ENCODE data around the gene COMMD6. TPM values are rescaled to one million over a fixed set of nuclear protein-coding genes. Genes with fewer than 3 reads are reported as not detected.

COMMD6 gene
- polyA plus RNA-seq, 5 donors, result 250 to 303 (median 281) TPM

DNA sequence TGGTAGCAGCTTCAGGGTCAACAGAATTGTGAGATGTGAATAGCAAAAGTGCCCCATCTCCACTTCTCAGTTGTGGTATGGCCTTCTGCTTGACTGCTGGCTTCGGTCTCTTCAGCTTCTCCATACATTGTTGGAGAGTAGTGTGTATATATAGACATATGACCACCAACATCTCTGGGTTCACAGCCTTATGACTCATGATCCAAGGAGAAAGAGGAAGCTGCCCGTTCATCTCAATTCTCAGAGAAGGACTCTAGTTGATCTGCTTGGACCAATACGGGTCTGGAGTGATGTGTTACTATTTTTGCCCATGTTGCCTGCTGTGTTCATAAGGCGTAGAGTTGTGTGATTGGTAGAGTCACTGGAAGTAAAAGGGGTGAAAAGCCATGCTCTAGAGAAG, 3.6 kb upstream of the COMMD6 start:
- DNase-seq, result no peak

DNA sequence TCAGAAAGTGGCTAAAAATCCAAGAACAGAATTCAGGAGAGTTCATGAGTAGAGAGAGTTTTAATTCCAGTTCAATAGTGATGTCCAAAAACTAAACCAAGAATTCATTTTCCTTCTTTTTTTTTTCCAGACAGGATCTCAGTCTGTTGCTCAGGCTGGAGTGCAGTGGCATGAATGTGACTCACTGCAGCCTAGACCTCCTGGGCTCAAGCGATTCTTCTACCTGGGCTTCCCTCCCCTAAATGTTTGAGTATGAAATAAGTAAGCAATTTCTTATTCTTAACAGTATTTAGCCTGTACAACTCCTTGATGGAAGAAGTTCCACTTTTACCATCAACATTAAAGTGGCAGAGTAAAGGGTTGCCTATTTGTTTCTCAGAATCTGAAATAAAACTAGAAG, 3.8 kb downstream of the COMMD6 start:
- DNase-seq, result no peak

DNA sequence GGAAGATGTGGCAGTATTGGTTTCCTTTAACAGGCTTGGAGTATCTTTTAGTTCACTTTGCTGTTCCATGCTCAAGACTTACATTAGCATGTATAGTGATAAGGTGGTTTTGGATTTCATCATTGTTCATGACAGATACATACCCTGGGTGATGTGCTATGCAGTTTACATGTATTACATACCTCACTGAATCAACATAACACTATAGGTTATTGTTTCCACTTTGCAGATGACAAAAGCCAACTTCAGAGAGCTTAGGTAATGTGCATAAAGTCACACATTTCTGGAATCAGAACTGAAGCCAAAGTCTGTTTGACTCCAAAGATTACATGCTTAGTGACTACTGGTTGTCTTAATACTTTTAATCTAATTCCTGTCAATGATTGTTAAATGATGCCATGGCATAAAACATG, 7.1 kb downstream of the COMMD6 start:
- no peak for DNase-seq

DNA sequence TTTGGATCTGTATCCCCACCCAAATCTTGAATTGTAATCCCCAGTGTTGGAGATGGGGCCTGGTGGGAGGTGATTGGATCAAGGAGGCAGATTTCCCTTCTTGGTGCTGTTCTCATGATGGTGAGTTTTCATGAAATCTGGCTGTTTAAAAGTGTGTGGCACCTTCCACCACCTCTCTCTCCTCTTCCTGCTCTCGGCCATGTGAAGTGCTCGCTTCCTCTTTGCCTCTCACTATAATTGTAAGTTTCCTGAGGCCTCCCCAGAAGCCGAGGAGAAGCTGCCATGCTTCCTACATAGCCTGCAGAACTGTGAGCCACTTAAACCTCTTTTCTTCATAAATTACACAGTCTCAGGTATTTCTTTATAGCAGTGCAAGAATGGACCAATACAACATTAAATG, 15.7 kb downstream of the COMMD6 start:
- no peak for DNase-seq

DNA sequence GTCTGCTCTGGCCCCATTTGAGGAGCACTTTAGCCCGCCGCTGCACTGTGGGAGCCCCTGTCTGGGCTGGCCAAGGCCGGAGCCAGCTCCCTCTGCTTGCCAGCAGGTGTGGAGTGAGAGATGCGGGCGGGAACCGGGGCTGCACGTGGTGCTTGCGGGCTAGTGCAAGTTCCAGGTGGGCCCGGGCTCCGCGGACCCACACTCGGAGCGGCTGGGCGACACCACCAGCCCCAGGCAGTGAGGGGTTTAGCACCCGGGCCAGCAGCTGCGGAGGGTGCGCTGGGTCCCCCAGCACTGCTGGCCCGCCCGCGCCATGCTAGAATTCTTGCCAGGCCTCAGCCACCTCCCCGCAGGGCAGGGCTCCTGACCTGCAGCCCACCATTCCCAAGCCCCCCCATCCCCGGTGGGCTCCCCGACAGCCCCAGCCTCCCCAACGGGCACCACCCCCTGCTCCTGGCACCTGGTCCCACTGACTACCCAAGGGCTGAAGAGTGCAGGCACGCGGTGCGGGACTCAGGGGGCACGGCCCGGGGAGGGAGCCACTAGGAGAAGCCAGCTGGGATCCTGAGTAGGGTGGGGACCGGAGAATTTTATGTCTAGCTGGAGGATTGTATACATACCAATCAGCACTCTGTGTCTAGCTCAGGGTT, 19.1 kb downstream of the COMMD6 start:
- no peak for DNase-seq

GRCh38 chr13:75514080-75514995, 23.3 kb downstream of the COMMD6 start:
- DNase-seq, result no peak

GRCh38 chr13:75513271-75513670, 24.4 kb downstream of the COMMD6 start:
- no peak for DNase-seq

DNA sequence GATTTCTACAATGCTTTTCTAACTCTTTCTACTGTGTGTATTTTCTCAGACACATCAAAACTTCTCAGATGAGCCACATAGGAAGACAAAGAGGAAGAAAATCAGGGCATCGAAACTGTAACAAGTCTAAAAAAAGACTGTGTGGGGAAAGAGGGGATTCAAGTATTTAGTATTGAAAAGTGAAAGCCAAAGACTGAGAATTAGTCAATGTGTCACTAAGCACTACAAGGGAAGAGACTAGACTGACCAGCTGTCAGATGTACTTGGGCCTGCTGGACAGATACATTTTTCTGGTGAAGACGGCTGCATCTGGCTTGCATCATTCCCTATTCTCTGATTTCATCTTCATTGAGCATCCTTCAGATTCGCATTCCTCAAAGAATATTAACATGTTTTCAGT, 25.4 kb downstream of the COMMD6 start:
- no peak for DNase-seq

GRCh38 chr13:75511051-75511625, 26.5 kb downstream of the COMMD6 start:
- DNase-seq, result no peak

DNA sequence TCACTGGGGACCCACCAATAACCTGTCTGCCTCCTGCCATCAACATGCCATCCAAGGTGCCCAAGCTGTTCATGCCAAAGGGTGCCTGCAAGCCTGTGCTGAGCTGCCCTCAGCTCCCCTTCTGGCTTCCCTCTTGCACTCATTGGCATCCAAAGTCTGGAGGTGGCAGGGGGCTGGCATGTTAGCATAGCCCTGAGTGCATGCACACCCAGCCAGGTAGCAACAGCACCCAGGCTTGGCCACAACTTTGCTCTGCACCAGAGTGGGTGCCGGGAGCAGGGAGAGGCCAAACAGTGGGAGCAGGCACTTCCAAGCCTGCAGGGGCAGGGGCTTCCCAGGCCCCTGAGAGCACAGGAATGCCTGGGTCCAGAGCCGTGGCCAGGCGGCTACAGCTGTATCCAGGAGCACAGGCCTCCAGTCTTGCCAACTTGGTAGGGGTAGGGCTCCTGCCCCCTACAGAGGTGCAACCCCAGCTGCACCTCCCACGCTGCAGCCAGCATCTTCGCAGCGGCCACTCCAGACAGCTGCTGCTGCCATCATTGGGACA, 29.6 kb downstream of the COMMD6 start:
- no peak for DNase-seq

DNA sequence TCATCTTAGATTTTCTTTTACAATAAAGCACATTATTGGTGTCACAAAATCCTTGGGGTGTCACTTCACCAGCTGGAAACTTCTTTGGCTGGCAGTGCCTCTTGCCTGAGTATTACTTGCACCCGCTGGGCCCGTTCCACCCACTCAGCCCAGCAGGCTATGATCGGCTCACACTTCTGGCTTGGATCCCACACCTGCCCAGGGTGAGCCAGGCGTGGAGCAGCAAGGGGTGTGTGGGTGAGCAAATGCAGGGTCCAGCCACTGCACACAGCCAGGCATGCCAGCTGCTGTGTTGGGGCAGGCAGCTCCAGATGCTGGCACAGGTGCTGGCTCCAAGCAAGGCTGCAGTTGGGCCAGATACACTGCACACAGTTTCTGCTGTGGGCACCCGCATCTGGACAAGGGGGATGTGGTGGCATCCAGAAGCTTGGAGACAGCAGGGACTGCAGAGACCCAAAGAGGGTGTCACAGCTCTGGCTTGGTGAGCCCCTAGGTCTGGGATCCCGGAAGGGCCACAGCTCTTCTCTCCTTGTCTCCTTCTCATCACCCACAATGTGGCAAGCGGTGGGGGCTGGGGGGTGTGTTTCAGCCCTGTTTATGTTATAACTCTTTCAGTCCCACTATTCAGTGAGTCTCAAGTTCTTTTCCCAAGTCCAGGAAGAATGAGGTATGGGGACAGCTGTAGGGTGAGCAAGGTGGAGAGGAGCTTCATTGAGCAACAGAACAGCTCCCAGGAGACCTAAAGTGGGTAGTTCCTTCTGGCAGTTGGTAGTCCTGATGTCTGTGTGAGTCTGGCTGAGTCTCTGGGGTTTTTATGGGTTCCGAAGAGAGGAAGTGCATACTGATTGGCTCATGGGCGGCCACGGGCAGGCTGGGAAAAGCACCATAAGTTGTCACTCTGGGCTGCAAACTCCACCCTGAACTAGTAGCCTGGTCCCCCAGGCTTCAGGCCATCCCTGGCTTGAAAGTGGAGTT, 30.3 kb downstream of the COMMD6 start:
- no peak for DNase-seq

DNA sequence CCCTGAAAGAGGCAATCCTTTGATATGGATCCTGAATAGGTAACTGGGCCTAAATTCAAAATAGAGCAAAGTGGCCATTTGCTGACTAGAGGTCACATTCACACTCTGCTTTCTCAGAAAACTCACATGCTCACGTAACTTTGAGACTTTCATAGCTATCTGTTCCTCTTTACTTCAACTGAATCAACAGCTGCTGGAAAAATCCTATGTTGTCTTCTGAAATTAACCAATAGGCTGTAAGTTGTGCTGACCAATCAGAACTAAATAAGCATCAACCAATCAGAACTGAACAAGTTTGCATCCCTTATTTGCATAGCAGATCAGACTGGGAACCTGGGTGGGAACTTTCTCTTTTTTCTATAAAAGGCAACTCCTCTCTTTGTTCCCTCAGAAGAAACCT, 31.6 kb downstream of the COMMD6 start:
- no peak for DNase-seq

DNA sequence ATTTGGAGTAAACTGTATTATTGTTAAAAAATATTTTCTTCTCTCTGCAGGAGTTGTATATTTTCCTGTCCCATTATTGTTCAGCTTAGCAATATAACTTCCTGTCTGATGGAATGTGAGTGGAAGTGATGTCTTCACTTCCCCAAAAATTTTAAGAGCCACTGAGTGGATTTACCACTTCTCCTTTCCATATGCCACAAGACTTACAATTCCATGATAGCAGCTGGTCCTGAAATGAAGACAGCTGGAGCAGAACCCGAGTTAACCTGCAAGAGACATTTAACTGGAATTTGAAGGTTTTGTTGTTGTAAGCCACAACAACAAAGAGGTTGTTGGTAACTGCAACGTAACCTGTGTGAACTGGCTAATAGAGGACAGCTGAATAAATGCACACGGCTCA, 32.3 kb downstream of the COMMD6 start:
- DNase-seq, result no peak

GRCh38 chr13:75495938-75496337, 41.7 kb downstream of the COMMD6 start:
- DNase-seq, result no peak

GRCh38 chr13:75494491-75494890, 43.1 kb downstream of the COMMD6 start:
- DNase-seq, result no peak

DNA sequence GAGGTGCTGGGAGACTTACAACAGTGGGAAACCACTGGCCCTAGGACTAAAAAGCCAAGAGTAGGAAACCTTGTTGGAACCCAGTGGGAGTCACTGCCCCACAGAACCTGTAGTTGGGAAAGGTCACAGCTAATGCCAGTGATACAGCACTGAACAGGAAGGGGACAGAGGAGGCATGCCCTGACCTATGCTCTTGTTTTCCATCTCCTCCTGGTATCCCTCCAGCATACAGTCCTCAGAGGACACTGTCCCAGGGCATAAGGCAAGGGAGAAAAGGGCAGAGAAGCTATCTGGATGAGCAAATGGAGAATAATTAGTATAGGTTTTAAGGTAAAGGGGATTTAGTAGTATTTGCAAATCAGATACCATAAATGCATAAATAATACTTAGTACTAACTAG, 44.5 kb downstream of the COMMD6 start:
- no peak for DNase-seq

DNA sequence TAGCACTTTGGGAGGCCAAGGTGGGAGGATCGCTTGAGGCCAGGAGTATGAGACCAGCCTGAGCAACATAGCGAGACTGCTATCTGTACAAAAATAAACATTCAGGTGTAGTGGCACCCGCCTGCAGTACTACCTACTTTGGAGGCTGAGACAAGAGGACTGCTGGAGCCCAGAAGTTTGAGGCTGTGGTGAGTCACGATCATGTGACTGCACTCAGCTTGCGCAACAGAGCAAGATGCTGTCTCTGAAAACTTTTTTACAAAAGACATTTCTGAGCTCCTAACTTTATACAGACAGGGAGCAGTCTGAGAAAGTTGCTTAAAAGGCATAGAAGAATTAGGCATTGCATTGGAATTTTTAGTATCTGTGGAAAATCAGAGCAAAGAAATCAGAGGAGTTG, 45.3 kb downstream of the COMMD6 start:
- no peak for DNase-seq

DNA sequence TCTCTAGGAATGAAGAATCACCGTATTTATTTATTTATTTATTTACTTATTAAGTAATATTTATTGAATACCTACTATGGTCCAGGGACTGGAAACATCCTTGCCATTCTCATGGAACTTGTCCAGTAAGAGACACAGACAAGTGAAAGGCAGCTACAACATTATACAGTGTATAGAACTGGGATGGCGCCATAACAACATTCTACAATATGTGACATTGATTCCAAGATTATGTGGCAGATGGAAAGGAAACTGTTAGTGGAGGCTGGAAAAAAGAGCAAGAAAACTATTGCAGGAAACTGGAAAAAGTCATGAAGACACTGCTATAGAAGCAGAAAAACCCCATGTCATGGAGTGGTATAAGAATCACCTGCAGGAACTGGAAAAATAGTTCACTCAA, 46.3 kb downstream of the COMMD6 start:
- DNase-seq, result no peak

GRCh38 chr13:75489502-75490263, 48.0 kb downstream of the COMMD6 start:
- DNase-seq, result no peak
